Left lobe of liver (tissue), 2 donors: Measurements from ENCODE around the gene PCNX4. TPM values are rescaled to one million over a fixed set of nuclear protein-coding genes. Genes with fewer than 3 reads are reported as not detected.

Experiments used
- ATAC-seq: fragments of 200-7000 bp; cut with Tn5 transposase; one replicate; pipeline ENCODE4 v1.9.1; 2020; ENCODE audit warnings: mild to moderate bottlenecking, moderate library complexity
- DNase-seq: peaks from one replicate; pipeline ENCODE4 v3.0.0-alpha.2; 2020; ENCODE audit warnings: low spot score
- total RNA-seq: library from RNA; stranded (reverse); gene quantifications from one replicate; pipeline ENCODE4 v1.2.1, GENCODE V29; 2021
- donor health status: DM: no; HTN: no; CAD: no; lungs with moderate emphysema.
- donor health status: DM: no; HTN: yes; CAD: no.

PCNX4 gene
- total RNA-seq, 1 donor from 2014 or later: 17.4 TPM

DNA sequence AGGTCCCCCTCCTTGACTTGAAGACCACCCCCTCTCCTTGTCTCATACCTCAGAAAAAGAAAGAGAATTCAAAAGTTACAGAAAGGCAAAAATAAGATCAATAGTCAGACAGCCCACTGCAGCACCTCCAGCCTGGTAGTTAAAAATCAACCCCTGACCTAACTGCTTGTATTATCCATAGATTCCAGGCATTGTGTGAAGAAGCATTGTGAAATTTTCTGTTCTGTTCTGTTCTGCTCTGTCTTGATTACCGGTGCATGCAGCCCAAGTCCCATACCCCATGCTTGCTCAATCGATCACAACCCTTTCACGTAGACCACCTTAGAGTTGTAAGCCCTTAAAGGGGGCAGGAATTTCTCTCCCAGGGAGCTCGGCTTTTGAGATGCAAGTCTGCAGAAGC lies 79.2 kb downstream of the PCNX4 start:
- DNase-seq (no peak), ATAC-seq (no peak)

DNA sequence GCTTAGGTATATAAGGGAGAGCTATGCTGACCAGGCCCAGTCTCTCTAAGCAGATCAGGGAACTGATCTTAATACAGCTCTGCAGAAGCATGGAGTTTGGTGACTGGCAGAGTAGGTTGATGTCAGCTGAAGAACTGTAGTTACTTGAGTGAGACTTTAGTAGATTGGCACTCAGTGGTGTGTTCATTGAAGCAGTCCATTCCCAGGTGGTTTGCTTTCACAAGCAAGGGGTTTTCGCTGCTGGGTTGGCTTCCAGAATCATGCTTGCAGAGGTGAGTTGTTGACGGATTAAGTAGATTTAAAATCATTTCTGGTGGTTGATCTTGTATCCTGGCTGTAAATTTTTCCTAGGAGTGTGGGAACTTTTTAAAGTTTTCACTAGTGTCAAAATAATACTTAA lies 80.0 kb downstream of the PCNX4 start:
- ATAC-seq (no peak), DNase-seq (no peak)

DNA sequence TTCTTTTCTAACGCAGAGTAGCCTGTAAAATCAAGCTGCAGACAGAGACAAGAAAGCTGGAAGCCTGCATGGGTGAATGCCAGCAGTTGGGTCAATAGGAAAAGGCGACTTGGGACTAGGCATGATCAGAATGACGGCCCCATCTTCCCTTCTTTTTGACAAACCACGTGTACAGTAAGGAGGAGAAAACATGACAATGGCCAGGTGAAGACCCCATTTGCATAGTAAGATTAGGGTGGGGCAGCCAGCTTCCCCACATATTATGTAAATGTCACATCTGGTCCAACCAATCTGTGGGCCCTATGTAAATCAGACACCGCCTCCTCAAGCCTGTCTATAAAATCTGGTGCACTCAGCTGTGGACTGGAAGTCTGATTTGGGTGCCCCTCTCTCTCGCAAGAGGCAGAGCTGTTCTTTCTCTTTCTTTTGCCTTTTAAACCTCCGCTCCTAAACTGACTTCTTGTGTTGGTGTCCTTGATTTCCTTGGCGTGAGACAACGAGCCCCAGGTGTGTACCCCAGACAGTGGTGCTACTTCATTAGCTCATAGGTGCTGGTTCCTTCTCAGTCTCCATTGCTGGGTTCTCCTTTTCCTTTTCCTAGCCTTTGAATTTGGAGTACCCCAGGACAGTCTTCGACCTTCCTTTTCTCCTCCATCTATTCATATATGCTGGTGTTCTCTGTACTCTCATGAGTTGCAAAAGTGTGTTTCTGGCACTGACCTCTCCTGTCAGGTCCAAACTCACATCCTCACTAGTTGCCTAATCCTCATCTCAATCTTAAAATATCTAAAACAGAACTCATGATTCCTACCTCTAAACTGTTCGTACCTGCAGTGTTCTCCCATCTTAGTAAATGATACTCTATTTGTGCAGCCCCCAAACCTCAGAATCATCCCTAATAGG lies 82.9 kb downstream of the PCNX4 start:
- ATAC-seq (no peak), DNase-seq (no peak)

DNA sequence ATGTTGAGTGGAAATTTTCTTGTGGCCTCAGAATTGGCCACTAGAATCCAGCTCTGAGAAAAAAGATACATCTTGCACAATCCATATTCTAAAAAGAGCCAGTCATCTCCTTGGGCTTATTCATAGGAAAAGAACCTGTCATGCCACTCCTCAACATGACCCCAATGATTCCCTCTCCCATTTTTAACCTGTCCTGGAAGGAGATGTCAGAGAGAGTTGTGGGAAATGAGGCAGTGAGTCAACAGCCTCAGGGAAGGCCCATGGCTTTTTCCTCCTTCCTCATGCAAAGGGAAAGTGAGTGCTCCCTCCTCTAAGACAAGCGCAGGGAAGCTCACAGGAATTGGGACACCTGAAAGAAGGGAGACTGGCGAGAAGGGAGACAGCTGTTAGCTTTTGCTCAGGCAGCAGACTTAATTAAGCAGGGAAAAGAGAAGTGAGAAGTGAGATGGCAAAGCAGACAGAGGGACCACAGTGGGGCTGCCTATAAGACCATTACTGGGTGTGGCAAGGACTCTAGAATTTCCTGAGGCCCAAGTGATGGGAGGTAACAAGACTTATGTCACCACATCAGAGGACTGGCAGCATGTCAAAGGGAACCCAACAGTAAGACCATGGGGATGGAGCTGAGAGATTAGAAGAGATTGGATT lies 83.7 kb downstream of the PCNX4 start:
- no peak for ATAC-seq
- DNase-seq: no peak

DNA sequence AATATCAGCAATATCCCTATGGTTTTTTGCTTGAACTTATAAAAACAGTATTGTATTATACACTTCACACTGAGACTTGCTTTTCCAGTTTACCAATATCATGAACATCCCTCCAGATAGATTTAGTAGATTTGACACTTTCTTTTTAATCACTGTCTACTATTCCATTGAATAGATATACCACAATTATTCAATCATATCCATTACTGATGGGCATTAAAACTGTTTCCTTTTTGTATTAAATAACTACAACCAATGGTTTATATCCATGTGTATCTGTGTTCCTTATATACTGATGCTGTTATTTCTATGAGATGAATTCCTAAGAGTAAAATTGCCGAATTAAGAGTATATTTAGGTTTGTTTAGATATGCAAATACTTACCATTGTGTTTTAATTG lies 86.4 kb downstream of the PCNX4 start:
- no peak for DNase-seq

DNA sequence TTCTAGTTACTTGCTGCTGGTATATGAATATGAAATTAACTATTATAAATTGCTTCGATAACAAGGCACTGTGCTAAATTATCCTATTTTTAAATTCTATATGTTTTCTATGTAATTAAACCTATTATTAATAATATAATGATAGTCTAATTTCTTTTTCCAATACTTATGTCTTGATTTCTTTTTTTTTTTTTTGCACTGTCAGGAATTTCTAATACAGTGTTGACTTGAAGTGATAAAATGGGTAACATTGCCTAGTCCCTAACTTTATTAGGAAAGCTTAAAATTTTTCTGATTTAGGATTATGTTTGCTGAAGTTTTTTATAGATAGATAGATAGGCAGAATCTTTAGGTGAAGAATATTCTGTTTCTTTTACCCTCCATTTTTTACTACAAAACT lies 87.1 kb downstream of the PCNX4 start:
- DNase-seq: no peak
- no peak for ATAC-seq

More for the DNA sequence above, 86.4 kb downstream of the PCNX4 start:
- no peak for ATAC-seq

DNA sequence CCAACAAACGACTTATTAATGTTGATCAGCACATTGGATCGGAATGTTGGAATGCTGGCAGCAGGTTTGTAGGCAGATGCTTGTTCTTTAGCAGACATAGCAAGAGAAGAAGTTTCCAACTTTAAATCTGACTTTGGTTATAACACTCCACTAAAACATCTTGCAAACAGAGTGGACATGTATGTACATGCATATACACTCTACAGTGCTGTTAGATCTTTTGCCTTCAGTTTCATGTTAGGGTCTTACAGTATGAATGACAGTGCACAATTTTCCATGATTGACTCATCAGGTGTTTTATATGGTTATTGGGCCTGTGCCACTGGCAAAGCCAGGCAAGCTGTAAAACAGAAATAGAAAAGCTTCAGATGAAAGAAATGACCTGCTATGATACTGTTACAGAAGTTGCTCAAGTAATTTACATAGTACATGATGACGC lies 87.7 kb downstream of the PCNX4 start:
- no peak for DNase-seq
- no peak for ATAC-seq

DNA sequence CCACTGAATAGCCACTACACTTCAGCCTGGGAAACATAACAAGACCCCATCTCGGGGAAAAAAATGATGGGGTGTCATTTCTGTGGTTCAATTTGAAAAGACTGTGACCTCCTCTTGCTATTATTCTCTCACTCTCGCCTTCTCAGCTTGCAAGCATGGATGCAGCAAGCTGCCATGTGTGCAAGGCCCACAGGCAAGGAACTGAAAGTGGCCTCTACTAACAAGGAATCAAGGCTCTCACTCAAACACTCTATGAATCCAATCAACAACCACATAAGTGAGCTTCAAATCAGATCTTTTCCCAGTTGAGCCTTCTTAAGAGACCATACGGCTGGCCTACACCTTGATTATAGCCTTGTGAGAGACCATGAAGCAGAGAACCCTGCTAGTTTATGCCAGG lies 91.4 kb downstream of the PCNX4 start:
- no peak for ATAC-seq
- DNase-seq: no peak

DNA sequence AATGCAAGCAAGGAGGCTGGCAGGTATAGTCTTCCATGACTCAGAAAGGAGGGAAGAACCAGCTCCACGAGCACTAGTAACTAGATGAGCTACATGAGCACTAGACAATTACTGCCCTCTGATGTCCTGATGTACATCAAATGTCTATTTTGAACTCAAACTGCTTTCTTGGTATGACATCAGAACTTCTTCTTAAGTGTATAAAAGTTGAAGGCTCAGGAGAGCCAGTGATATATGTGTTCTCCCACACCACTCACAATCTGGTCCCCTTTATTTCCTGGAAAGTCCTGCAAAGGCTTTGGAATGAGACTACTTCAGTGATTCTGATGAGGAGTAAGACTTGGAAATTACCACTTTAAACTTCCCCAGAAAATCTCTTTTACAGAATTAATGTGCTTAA lies 92.0 kb downstream of the PCNX4 start:
- ATAC-seq: peak; percentile 76
- DNase-seq: no peak

DNA sequence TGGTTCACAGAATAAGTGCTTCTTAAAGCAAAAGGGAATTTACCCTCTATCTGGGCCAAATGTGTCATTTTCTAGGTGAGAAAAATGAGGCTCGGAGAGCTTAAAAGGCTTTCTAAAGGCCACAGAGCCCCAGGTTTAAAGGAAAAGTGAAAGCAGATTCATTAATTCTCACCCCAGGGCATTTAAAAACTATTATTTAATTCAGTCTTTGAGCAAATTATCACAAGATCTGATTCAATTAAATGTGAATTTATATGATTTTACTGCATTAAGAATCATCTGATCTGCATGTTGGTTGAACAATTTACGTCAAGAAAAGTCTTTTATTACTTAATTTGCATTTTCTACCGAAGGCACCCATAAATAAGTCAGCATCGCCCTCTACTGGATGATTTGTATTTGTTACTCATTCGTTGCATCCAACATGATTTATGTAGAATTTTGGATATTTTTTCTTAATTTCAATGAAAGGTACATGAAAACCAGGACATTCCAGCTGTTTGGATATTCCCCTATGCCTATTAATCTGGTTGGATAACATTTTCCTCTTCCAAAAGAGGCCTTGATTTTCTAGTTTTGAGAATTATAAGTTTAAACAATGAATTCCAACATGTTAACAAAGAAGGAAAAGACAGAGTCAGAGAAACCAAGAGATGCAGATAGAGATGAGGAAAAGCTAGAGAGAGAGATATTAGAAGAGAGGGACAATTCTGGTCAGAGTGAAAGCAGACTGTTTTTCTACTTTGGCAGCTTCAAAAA lies 92.6 kb downstream of the PCNX4 start:
- ATAC-seq (peak; percentile 87), DNase-seq (no peak)

DNA sequence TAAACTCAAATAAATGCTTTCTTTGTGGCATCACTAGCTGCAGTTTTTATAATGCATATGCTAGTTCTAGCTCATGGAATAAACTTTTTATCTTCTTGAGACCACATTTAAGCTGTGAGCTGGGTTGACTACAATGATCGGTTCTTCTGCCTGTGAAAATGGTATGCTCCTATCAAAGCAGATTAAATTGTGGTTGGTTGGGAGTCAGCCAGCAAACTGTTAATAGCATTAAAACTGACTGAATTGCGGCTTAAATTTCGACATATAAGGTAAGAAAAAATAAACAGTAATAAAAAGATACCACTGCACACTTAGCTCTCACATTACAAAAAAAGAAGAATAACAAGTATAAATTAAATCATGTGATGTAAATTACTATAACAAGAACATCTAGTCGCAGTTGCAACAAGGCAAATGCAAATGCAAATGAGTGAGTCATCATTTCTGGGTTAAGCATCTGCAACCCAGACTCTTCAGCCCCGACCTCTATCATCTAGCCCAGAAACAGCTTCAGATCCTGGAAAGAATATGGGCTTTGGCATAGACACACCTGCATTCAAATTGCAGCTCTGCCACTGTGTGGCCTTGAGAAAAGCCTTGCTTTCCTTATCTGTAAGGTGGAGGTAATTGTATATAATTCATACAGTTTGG lies 93.3 kb downstream of the PCNX4 start:
- ATAC-seq (no peak), DNase-seq (no peak)

DNA sequence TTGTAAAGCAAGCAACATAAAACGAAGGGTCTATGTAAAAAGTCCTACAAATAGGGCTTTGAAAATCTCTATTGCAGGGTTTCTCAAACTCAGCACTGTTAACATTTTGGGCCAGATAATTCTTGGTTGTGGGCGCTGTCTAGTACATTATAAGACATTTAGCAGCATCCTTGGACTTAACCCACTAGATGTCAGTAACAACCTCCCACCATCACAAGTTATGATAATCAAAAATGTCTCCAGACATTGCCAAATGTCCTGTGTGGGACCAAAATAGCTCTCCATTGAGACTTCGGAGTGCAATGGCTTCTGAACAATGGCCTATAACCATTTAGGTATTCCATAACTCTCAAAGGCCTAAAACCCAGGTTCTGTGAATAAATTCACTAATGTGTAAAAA lies 96.4 kb downstream of the PCNX4 start:
- no peak for ATAC-seq
- no peak for DNase-seq

DNA sequence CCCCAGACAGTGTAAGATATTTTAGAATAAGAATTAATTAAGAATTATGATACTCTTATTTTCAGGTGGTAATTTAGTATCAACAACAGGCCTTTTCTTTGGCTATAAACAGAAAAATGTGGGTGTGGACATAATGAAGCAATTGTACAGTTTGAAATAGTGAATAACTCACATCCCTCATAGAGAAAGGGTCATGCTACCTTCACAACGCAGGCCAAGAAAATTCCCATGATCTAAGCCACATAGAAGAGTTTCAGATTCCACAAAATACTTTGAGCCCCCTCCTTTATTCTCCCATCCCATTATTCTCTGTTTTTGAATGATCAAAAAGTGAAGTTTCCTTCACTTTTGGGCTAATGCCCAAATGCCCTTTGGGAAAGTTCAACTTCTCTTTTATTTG lies 97.0 kb downstream of the PCNX4 start:
- ATAC-seq (no peak), DNase-seq (no peak)

DNA sequence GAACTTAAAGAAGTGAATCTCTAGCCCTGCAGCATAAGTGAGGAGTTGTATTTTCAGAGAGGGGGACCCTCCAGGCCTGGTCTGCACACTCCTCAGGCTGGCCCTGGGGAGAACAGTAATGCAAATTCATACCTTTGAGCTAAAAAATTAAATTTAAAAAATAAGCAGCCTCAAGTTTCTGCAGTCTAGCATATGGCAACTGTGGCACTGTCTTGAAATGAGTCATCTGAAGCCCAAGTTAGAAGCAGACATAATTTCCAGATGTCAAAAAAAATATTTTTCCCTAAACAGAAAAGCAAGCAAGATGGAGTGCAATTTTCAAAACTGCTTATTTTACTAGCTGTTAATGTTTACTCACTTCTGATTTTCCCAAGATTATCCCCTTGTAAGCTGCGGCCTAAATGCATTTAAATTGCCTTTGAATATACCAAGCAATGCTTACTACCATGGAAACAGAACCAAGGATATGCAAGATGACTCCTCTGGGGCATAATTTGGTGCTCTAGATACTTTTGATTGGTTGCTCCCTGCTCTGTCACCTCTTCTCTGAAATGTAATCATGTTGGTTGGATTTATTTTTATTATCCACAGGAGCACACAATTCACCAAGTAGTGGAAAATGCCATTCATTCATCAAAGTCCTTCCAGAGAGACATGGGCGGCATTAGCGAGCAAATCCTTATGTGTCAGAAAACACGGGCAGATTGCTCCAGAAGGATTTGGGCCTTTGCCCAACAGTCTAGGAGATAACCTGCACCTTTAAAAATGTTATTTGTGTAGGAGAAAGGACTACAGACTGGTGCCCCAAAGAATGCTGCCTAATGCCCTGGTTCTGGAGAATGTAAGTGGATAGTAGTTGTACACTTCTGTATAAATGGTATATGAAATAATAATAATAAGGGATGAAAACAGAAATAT lies 98.5 kb downstream of the PCNX4 start:
- no peak for ATAC-seq
- DNase-seq: no peak

DNA sequence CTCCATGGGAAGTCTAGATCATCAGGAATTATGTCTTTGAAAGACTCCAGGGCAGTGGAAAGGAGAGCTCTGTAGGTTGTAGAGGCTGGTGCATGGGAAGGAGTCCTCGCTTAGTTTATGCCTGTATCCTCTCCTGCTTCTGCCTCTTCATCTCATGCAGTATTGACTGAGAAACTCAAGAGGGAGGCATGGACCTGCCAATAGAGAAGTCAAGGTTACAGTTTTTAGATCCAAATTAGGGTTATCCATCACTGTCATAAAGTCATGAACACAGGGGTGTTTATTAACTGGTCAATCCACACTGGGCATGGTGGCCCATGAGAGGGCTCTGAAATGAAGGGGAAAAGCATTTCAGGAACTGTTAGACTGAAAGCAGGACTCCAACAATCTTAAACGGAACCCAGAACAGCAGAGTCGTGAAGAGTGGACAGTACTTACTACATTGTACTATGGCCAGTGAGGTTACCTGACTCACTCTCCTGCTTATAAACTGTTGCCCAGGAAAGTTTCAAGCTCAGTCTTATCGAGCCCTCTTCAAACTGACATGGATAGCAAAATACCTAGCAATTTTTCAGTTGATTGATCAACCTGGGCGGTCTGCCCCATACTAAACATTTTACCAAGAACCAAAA lies 103.6 kb downstream of the PCNX4 start:
- ATAC-seq: peak; percentile 50

DNA sequence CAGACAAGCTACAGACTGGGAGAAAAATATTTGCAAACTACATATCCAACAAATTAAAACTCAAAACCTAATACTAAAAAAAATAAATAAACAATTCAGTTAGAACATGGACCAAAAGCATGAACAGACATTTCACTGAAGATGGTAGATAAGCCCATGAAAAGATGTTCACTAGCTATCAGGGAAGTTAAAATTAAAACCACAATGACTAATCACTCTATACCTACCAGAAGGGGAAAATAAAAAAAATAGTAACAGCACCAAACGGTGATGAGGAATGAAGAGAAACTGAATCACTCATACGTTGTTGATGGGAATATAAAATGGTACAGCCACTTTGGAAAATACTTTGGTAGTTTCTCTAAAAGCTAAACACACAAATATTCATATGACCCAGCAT lies 104.6 kb downstream of the PCNX4 start:
- no peak for ATAC-seq
- no peak for DNase-seq

More for the DNA sequence above, 103.6 kb downstream of the PCNX4 start:
- DNase-seq: no peak

DNA sequence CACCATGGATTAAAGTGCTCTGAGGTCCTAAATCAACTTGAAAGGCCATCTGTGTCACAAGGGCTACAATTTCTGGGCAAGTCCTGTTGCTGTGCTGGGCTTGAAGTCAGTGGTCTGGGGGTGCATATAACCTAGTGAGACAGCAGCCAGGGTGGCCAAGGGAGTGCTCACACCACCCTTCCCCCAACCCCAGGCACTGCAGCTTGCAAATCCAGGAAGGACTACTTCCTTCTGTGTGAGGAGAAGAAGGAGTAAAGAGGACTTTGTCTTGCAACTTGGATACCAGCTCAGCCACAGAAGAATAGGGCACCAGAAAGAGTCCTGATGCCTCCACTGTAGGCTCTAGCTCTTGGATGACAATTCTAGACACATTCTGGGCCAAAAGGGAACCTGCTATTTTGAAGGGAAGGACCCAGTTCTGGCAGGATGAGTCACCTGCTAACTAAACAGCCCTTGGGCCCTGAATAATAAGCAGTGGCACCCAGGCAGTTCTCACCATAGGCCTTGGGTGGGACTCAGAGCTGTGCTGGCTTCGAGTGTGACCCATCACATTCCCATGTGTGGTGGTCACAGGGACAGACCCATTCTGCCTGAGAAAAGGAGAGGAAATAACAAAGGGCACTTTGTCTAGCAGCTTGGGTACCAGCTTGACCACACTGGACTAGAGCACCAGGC lies 106.0 kb downstream of the PCNX4 start:
- ATAC-seq (no peak), DNase-seq (no peak)

DNA sequence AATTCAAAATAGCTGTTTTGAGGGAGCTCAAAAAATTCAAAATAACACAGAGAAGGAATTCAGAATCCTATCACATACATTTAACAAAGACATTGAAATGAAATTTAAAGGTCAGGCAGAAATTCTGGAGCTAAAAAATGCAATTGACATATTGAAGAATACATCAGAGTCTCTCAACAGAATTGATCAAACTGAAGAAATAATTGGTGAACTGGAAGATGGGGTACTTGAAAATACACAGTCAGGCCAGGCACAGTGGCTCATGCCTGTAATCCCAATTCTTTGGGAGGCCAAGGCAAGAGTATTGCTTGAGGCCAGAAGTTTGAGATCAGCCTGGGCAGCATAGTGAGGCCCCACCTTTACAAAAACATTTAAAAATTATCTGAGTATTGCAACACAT lies 107.6 kb downstream of the PCNX4 start:
- no peak for ATAC-seq

More for the DNA sequence above, 107.6 kb downstream of the PCNX4 start:
- no peak for DNase-seq
